GM06990 (cell line): ENCODE results near the gene CCDC12.

ENCODE experiments used
- DNase-seq: peaks from one replicate; pipeline ENCODE4 v3.0.0-alpha.2; 2011; ENCODE audit not compliant: insufficient read length; ENCODE audit errors: extremely low read depth
- H3K27me3 ChIP-seq: replicated peaks from 2 replicates; pipeline ENCODE4 v1.6.0; 2011; ENCODE audit warnings: low read length; ENCODE audit not compliant: control insufficient read depth, insufficient read depth
- H3K36me3 ChIP-seq: 2 replicates; pipeline ENCODE4 v1.5.1; 2011; ENCODE audit warnings: low read length; ENCODE audit not compliant: control insufficient read depth, insufficient read depth
- H3K4me3 ChIP-seq: replicated peaks from 2 replicates; pipeline ENCODE4 v1.5.1; 2011; ENCODE audit warnings: low read depth, mild to moderate bottlenecking, control low read depth, low read length
- CTCF ChIP-seq: IDR thresholded peaks from 2 replicates; pipeline ENCODE4 v1.5.1; 2011; ENCODE audit warnings: low read length, control low read depth, mild to moderate bottlenecking, inconsistent platforms; ENCODE audit not compliant: insufficient read depth, poor library complexity, severe bottlenecking

The CCDC12 gene

DNA sequence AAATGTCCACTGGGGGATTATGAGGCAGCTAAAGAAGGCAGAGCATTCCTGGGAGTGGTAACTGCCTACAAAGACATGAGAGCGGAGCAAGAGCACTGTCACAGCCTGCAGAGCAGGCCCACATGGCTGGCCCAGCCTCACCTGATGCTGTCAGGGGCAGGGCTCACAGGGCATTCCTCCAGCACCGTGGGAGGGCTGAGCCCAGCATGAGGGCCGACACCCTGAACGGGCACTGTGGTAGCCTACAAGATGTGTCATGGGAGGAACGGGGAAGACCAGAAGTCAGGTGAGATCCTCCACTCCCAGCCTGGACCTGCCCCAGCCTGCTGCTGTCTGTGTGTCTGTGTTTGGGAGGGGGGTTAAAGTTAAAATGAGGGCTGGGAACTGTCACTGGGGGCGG, 30.1 kb downstream of the CCDC12 start:
- TF ChIP-seq CTCF = no peak
- Histone ChIP-seq H3K36me3 (peaks cover 16% of the 10 kb centered on the region), H3K4me3 (no peak overlapping the region), H3K27me3 (no peaks in the 10 kb centered on the region)
- DNase-seq = no peak

GRCh38 chr3:46944191-46944590, 32.4 kb downstream of the CCDC12 start:
- Histone ChIP-seq H3K36me3 (peaks cover 24% of the 10 kb centered on the region), H3K27me3 (no peaks in the 10 kb centered on the region), H3K4me3 (no peak overlapping the region)
- DNase-seq = no peak
- TF ChIP-seq CTCF = no peak

DNA sequence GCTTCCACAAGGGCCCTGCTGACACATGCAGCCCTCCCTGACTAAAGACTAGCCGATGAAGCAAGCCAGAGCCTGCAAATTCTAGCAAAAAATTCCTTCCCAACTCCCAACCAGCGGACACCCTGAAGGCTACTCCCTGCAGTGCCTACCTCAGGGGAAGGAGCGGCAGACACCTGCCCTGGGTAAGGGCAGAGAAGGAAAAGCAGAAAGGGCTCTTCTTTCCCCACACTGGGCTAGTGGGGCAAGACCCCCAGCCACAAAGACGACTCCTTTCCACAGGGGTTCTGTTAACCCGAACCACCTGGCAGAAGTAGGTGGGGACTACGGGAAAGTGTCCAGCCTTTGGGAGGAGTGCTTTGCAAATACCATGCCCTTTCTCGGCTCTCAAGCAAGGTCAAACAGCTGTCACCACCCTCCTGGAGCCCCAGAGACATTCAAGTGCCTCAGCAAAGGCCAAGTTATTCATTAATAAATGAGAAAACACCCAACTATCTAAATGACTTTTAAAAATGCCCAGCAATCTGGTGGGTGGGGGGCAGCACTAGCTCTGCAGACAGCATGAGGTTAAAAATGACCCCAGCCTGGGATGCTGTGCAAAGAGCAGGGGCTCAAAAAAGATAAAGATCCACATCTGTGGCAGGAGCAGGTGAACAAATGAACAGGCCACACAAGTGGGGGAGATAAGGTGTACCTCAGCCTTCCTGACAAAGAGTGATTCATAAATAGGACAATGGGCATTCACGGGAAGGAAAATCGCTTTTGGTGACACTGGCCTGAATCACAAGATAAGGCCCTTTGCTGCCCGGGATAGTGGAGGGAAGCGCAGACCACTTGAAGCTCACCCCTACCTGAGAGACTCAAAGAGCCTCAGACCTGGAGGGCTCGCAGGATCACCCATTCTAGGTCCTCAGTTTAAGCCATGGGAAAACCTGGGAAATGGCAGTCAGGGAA, 33.0 kb downstream of the CCDC12 start:
- DNase-seq = no peak
- H3K36me3 ChIP-seq = peaks cover 26% of the 10 kb centered on the region
- no peak for TF ChIP-seq CTCF
- no peak overlapping the region for H3K4me3 ChIP-seq
- no peaks in the 10 kb centered on the region for H3K27me3 ChIP-seq

- peaks cover 26% of the 10 kb centered on the region for H3K36me3 ChIP-seq
- H3K4me3 ChIP-seq = no peak overlapping the region
- no peak for TF ChIP-seq CTCF
- DNase-seq = no peak
- H3K27me3 ChIP-seq = no peaks in the 10 kb centered on the region
These were observed 33.9 kb downstream of the CCDC12 start for GRCh38 chr3:46942481-46943236.

- peaks cover 25% of the 10 kb centered on the region for H3K36me3 ChIP-seq
- H3K27me3 ChIP-seq = no peaks in the 10 kb centered on the region
- DNase-seq = no peak
These were observed 34.5 kb downstream of the CCDC12 start for GRCh38 chr3:46942076-46942475.

More at GRCh38 chr3:46942076-46942475, 34.5 kb downstream of the CCDC12 start:
- no peak for TF ChIP-seq CTCF
- H3K4me3 ChIP-seq = no peak overlapping the region
